AG09309 (cell line): Measurements from ENCODE around the gene NR4A3.
"Not testable (repeated sequence)": the region's sequence is repeated elsewhere in the genome, so short reads cannot be mapped to it uniquely, and the experiment has no call there.

Experiments
- DNase-seq: peaks from one replicate; pipeline ENCODE4 v3.0.0-alpha.2; 2010; ENCODE audit warnings: low read depth
- H3K4me3 ChIP-seq: 2 replicates; pipeline ENCODE4 v1.5.1; 2011; ENCODE audit warnings: mild to moderate bottlenecking, low read depth, low read length, moderate library complexity; ENCODE audit not compliant: control insufficient read depth
- CTCF ChIP-seq: IDR thresholded peaks from 2 replicates; pipeline ENCODE4 v1.5.1; 2011; ENCODE audit warnings: mild to moderate bottlenecking, low read depth, low read length, inconsistent platforms; ENCODE audit not compliant: insufficient read depth, control insufficient read depth; ENCODE audit errors: missing control alignments

The NR4A3 gene

GRCh38 chr9:99855467-99856176, 33.9 kb downstream of the NR4A3 start:
- DNase-seq = no peak

GRCh38 chr9:99857576-99857975, 35.9 kb downstream of the NR4A3 start:
- not testable (repeated sequence) for H3K4me3 ChIP-seq, DNase-seq

More at GRCh38 chr9:99855467-99856176, 33.9 kb downstream of the NR4A3 start:
- no peak overlapping the region for H3K4me3 ChIP-seq
- TF ChIP-seq CTCF = peak; percentile 6

GRCh38 chr9:99858087-99858486, 36.4 kb downstream of the NR4A3 start:
- no peak for TF ChIP-seq CTCF
- no peak overlapping the region for H3K4me3 ChIP-seq
- DNase-seq = no peak

- peak; percentile 10 for DNase-seq
- H3K4me3 ChIP-seq = no peak overlapping the region
- no peak for TF ChIP-seq CTCF
Observed at GRCh38 chr9:99859243-99859980, 37.7 kb downstream of the NR4A3 start.

GRCh38 chr9:99860266-99860665, 38.6 kb downstream of the NR4A3 start:
- no peak overlapping the region for H3K4me3 ChIP-seq
- no peak for DNase-seq
- no peak for TF ChIP-seq CTCF

- H3K4me3 ChIP-seq = no peak overlapping the region
- no peak for TF ChIP-seq CTCF
- DNase-seq = no peak
Observed at GRCh38 chr9:99863955-99864354, 42.3 kb downstream of the NR4A3 start.

- TF ChIP-seq CTCF = no peak
- no peak for DNase-seq
Observed at GRCh38 chr9:99866398-99866797, 44.7 kb downstream of the NR4A3 start.

More at GRCh38 chr9:99866398-99866797, 44.7 kb downstream of the NR4A3 start:
- H3K4me3 ChIP-seq = no peak overlapping the region
